GM19238 (cell line): ENCODE results near the gene TSPEAR.
"Not testable (repeated sequence)": the region's sequence is repeated elsewhere in the genome, so short reads cannot be mapped to it uniquely, and the experiment has no call there.

Source experiments
- DNase-seq: peaks from one replicate; pipeline ENCODE4 v3.0.0; 2011; ENCODE audit warnings: low spot score; ENCODE audit not compliant: insufficient read length

The TSPEAR gene

GRCh38 chr21:44508711-44509445 is 202.5 kb downstream of the TSPEAR start:
- DNase-seq: no peak

DNA sequence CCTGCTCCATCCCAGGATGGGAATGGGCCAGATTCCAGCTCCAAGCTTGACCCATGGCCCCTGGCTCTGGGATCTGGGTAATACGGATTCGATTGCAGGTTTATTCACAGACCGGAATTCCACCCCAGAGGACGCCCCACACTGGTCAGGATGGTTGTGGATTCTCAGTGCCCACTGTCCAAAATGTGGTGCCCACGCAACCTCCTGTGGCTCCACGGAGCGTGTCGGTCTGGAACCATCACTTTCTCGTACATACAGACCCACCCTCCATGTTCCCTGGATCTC is 203.0 kb downstream of the TSPEAR start:
- DNase-seq: no peak

DNA sequence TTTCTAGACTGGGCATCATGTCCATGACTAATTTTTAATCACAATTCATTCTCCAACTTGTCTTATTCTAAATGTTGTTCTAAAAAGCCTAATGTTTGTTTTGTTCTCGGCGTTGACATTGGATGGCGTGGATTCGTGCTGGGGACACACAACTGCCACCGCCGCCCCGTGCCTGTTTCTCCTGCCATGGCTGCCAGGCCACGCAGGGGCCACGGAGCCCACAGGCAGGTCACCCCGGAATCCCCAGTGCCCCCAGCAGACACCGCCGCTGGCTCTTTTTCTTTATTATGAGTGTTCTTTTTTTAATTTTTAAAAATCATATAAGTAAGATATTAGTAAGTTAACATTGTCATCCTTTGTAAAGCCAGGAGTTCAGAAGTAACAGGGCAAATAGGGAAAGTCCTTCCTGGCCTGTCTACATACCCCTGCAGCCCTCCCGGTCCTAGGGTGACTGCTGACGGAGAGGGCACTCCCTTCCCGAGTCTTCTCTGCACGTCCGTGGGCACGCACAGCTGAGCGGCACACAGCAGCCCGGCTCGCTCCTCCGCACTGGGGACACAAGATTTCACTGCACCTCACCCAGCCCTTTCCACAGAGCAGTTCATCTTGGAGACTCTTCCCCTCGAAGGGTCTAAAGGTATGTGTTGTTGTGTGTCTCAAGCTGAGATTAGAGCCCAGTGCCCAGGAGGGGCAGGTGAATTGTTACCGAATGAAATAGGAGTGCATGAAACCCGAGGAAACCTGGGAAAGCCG is 203.5 kb downstream of the TSPEAR start:
- no peak for DNase-seq

DNA sequence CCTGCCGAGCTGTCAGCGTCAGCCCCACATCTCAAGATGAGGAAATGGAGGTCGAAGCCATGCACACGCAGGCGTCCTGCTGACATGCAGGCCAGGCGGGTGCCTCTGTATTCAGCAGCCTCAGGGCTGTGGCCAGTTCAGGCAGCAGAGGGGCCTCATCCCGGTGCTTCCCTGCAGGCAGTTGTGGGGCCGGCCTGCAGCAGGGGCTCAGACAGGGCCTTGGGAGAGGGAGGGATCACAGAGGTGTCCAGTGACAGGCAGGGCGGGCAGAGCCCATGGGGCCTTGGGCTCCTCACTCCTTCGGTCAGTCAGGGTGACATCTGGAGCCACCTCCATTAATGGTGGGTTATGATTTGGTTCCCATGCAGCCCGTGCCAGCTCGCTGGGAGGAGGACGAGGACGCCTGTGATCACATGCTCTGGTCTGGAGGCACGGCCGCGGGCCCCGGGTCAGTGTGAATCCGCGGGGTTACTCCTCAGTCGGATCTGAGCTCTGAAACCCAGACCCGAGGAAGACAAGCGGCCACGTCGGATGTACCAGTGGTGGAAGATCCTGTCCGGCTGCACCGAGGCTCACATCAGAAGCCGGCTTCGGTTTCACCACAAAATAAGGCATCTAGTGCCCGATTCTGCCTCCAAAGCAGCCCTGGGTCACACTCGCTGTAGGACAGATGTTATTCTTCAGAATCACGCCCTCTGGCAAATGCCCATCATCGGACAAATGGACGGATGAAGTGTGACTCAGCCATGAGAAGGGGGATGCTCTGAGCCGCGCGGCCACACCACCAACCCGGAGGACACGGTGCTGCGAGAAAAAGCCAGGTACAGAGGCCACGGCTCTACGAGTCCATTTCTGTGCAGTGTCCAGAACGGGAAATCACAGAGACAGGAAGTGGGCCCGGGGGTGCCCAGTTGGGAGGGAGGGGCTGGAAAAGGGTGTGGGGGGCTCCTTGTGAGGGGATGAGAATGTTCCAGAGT is 204.8 kb downstream of the TSPEAR start:
- no peak for DNase-seq

GRCh38 chr21:44505673-44506278 is 205.6 kb downstream of the TSPEAR start:
- DNase-seq: no peak

DNA sequence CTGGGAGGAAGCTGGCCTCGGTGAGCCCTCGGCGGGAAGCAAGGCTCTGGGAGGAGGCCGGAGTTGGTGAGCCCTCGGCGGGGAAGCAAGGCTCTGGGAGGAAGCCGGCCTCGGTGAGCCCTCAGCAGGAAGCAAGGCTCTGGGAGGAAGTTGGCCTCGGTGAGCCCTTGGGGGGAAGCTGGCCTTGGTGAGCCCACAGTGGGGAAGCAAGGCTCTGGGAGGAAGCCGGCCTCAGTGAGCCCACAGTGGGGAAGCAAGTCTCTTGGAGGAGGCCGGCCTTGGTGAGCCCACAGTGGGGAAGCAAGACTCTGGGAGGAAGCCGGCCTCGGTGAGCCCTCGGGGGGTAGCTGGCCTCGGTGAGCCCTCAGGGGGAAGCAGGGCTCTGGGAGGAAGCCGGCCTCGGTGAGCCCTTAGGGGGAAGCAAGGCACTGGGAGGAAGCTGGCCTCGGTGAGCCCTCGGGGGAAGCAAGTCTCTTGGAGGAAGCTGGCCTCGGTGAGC is 207.4 kb downstream of the TSPEAR start:
- DNase-seq: no peak

DNA sequence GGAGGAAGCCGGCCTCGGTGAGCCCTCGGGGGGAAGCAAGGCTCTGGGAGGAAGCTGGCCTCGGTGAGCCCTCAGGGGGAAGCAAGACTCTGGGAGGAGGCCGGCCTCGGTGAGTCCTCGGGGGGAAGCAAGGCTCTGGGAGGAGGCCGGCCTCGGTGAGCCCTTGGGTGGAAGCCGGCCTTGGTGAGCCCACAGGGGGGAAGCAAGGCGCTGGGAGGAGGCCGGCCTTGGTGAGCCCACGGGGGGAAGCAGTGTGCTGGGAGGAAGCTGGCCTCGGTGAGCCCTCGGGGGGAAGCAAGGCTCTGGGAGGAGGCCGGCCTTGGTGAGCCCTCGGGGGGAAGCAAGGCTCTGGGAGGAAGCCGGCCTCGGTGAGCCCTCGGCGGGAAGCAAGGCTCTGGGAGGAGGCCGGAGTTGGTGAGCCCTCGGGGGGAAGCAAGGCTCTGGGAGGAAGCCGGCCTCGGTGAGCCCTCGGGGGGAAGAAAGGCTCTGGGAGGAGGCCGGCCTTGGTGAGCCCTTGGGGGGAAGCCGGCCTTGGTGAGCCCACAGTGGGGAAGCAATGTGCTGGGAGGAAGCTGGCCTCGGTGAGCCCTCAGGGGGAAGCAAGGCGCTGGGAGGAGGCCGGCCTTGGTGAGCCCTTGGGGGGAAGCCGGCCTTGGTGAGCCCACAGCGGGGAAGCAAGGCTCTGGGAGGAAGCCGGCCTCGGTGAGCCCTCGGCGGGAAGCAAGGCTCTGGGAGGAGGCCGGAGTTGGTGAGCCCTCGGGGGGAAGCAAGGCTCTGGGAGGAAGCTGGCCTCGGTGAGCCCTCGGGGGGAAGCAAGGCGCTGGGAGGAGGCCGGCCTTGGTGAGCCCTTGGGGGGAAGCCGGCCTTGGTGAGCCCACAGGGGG is 208.1 kb downstream of the TSPEAR start:
- not testable (repeated sequence) for DNase-seq

GRCh38 chr21:44502171-44502958 is 209.0 kb downstream of the TSPEAR start:
- no peak for DNase-seq

- DNase-seq: no peak
Observed at GRCh38 chr21:44500111-44500510, 211.3 kb downstream of the TSPEAR start.

DNA sequence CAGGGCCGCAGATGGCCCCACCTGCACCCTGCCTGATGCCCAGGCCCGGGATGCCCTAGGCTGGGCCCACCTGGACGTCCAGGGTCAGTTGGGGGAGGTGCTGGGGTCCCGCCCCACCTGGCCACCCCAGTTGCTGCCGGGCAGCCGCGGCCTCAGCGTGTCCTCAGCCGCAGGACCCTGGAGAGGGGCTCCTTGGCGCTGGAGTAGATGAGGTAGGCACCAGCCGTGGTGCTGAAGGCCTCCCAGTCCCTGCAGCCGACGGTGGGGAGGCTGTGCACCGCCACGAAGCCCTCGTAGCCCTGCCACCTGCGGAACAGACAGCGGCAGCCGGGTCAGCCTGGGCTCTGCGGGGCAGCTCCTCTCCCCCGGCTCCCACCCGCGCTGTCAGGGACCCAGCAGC is 211.7 kb downstream of the TSPEAR start:
- DNase-seq: no peak

GRCh38 chr21:44499211-44499560 is 212.2 kb downstream of the TSPEAR start:
- DNase-seq: no peak

- DNase-seq: no peak
Observed at GRCh38 chr21:44498280-44499210, 212.8 kb downstream of the TSPEAR start.

GRCh38 chr21:44497703-44498126 is 213.7 kb downstream of the TSPEAR start:
- DNase-seq: no peak

DNA sequence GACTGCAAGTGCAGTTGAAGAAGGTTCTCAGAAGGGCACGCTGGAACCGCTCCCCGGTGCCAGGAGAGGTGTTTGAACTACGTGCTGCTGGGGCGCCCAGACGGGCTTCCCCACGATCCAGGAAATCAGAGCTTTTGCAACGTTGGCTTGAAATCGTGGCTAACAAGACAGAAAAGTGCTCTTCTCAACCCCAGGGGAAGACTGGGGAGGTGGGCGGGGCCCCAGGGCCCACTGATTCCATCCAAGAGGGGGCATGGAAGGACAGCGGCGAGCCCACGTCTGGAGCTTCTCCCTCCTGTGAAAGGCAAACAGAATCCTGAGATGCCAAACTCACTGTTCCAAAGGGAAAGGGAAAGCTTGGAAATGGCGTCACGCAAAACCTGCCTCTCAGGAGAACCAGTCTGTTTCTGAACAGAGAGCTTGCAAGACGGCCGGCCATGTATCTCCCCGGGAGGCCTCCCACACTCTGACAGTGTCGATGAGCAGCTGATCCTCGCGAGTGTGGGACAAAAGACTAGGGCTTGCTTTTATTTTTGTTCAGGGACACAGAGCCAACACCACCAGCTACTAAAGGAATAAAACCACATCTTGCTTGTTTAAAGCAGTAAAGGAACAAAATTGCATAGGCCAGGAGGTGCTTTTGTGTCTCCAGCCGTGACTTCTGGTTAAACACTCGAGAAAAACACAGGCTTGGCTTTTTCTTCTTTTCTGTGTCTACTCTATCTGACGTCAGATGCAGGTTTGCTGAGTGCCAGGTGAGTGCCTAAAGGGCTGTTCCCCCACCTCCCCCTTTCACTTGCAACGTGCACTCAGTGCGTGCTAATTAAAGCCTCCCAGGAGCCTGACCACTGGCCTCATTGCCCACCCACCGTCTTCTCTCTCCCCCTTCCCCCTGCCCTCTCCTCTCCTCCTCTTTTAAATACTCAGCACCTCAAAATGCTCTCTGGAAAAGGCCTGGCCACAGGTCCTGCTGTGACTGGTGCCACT is 214.5 kb downstream of the TSPEAR start:
- DNase-seq: no peak

GRCh38 chr21:44495611-44496563 is 215.5 kb downstream of the TSPEAR start:
- no peak for DNase-seq

DNA sequence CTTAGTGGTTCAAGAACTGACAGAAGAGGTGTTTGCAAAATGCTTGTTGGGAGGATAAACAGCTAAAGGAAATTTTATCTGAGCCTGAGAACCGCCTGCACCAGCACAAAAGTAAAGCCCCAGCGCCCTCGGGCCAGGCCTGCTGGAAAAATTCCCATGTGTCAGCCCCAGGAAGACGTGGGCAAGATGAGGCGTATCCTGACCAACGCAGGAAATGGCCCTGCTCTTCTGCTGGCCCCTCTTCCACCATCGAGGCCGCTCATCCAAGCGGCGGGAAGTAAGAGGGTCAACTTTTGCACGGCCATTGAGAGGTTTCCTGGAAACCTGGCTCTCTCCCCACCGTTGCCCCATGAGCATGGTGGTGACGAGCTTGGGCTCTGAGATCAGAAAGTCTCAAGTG is 216.4 kb downstream of the TSPEAR start:
- no peak for DNase-seq
